GM18499 (cell line): ENCODE data around the gene PIGX.
"Not testable (repeated sequence)": the region's sequence is repeated elsewhere in the genome, so short reads cannot be mapped to it uniquely, and the experiment has no call there.

Experiments
- ATAC-seq: cut with Tn5 transposase; IDR thresholded peaks from one replicate; pipeline ENCODE4 v1.9.1; 2021; ENCODE audit warnings: moderate number of reproducible peaks; ENCODE audit not compliant: insufficient read depth, unreplicated experiment

PIGX gene

DNA sequence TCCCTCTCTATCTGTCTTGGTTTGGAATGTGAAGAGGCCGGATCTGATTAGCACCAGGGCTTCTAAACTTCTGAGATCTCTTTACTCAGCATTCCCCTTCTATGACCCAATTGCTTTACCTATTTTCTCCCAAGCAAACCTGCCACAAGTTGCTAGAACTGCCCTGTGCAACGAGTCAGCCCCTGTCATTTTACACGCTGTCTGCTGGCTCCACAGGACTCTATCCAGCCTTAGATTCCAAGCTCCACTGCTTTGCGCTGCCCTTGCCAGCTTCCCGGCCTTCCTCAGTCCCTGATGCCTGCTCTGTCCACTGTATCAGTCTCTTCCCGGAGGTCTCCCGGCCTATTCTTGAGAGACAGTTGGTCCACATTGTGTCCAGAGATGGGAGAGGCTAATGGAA is 12.4 kb upstream of the PIGX start:
- ATAC-seq = no peak

DNA sequence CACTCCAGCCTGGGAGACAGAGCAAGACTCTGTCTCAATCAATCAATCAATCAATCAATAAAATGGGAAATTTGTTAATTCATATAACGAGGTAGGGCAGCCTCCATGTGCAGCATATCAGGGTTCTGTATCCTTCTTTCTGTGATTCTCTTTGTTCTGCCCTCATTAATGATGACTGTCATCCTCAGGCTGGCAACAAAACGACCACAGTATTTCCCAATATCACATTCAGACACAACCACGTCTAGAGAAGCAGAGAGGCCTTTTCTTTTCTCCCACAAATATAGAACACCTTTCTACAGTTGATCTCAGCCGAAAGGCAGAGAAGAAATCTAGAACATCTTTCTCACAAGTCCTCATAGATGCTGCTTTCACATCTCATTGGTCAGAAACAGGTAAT is 11.4 kb upstream of the PIGX start:
- ATAC-seq = no peak

DNA sequence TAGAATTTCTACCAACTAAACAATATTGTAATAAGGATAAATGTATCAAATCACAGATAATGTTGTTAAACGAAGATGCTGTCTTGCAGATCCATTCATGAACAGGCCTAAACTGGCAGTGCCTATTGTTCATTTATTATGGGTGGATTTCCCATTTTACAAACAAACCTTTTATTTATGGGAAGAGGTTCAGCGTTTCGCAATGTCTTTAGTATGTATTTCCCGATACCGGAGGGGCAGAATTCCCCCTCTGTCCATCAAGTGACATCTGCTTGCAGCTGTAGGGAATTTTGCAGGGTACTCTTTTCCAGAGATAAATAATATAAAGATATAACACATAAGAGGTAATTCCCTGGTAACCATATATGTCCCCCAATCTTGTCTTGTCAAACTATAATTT is 5.8 kb upstream of the PIGX start:
- ATAC-seq = no peak

DNA sequence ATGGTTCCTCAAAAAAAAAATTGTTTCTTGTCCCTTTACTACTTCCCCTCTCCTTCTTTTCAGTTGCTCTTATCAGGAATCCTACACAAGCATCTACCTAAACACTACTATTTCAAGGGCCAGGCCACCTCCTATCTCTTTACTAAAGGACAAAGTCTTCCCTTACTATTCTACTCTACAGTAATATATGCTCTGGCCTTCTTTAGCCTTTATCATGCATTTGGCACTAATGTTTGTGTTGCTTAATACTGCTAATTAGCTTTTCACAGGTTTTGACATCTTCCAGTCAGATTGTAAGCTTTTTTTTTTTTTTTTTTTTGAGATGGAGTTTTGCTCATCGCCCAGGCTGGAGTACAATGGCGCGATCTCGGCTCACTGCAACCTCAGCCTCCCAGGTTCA is 5.4 kb upstream of the PIGX start:
- no peak for ATAC-seq

DNA sequence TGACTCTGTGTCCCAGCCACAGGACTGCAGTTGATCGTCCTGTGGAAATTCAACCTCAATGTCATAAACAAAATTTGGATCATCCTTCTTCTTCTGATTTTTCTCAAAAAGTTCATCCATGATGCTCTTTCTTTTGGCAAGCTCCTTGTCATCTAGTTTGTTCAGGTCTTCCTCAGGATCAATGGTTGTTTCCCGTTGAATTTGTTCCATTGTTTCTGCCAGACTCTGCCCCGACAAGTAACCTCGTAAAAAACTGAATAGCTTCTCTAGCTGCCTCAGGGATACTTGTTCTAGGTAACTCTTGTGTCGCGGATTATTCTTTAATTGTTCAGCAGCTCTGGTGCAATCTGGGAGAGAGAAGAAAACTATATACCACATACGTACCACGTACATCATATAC is 4.6 kb upstream of the PIGX start:
- no peak for ATAC-seq

DNA sequence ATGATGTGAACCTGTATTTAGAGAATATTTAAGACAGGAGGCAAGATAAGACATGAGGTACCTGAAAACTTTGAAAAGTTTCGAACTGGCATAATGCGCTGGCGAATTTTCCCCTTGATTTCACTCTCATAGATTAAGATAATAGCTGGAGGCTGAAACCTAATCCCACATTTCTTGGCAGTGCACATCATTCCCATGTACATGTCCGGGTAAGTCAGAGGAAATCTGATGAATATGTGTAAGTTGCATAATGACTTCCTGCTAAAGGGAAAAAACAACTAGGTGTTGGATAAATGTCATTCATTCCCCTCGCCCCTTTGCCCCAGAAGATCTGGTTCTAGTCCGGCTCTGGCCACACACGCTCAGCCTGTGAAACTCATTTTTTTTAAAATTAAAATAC is 3.7 kb upstream of the PIGX start:
- ATAC-seq = no peak

DNA sequence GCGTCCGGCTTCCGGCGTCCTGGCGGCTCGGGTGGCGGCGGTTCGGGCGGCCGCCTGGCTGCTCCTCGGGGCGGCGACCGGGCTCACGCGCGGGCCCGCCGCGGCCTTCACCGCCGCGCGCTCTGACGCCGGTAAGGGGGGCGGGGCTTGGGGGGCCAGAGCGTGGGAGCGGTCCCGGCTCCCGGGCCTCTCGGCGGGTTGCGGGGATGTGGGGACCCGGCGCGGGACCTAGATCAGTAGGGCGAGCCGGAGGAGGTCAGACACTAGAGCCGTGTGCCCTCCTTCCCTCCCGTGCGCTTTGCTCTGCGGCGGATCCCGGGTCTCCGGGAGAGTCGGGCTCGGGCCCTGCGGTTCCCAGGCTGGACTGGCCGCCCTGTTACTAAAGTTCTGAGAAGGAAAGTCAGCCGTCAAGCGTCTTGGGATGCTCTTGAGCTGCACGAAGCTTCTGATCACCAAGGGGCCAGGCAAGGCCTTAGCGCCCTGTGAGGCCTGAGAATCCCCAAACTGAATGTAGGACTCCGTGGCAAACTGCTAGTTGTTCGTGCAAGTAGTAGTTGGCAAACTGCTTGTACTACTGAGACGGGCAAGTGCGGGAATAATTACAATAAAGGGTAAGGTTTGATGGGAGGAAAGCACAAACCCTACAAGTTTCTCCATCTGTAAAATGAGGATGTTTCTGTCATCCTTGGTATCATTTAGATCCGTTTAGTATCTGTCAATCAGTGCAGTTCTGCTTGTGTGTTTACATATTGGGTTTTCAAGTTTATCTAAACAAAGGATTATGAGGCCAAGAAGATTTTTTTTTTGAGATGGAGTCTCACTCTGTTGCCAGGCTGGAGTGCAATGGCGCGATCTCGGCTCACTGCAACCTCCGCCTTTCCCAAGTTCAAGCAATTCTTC is 587 bp downstream of the PIGX start:
- peak; percentile 26 for ATAC-seq

DNA sequence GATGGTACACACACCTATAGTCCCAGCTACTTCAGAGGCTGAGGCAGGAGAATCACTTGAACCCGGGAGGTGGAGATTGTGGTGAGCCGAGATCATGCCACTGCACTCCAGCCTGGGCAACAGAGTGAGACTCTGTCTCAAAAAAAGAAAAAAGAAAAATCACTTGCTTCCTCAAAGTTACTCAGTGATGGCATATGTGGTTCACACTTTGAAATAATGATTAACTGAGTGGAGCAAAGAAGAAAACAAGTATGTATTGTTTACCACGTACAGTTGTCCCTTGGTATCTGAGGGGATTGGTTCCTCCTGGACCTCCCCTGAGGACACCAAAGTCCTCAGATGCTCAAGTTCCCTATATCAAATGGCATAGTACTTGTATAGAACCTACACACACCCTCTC is 5.0 kb downstream of the PIGX start:
- not testable (repeated sequence) for ATAC-seq

DNA sequence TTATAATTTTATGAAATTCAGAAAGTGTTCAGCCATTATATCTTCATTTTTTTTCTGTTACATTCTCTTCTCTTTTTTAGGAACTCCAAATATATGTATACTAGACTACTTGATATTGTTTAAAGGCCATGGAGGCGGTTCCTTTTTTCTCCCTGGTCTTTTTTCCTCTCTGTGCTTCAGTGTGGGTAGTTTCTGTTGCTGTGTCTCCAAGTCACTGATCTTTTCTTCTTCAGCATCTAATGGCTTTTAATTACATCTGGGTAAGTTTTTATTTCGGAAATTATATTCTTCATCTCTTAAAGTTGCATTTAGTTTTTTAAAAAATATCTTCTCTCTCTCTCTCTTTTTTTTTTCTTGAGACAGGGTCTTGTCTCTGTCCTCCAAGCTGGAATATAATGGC is 8.9 kb downstream of the PIGX start:
- no peak for ATAC-seq

DNA sequence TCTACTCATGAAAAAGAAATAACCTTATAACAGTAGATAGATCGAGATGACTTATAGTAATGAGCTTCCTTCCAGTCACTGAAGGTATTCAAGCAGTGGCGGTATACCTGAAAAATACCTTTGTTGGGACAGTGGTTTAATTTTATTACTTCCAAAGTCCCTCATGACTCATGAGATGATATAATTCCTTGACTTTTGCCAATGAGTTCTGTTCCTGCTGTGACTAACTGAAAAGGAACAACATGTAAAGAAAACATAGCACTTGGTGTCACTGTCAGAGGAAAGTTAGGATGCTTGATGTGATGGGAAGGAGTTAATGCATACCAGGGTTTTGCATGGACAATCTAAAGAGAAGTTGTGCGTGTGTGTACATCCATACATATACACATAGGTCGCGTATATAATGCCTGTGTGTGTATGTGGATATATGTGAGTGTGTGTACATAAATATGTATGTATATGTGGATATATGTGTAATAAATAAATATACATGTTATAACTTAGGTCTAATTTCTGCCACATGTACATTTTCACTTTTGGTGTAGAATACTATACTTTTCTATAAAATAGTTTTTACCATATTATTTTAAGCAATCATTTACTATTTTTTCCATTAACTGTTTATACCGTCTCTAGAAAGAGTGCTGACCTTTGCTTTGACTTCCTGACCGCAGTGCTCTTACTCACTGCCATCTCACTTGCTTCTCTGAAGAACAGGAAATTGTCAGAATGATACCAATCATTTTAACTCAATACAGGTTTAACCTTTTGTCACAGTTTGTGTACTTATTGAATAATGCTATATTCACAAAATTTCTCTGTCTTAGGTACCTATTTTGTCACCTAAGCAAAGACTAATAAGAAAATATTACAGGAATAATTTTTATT is 14.9 kb downstream of the PIGX start:
- ATAC-seq = no peak

DNA sequence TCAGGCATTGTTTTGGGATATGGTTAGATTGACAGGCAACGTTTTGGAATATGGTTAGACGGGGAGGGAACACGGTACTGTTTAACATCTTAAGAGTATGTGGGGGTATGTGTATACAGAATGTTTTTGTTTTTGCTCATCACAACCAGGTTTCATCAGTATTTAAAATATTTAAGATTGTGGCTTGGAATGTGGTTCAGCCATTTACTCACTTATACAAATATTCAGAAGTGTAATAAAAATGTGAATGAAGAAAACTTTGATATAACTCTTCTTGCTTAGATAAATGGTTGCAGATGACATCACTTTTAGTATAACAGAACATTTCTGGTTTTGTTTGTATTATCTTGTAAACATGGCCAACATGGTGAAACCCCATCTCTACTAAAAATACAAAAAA is 23.6 kb downstream of the PIGX start:
- ATAC-seq = no peak

DNA sequence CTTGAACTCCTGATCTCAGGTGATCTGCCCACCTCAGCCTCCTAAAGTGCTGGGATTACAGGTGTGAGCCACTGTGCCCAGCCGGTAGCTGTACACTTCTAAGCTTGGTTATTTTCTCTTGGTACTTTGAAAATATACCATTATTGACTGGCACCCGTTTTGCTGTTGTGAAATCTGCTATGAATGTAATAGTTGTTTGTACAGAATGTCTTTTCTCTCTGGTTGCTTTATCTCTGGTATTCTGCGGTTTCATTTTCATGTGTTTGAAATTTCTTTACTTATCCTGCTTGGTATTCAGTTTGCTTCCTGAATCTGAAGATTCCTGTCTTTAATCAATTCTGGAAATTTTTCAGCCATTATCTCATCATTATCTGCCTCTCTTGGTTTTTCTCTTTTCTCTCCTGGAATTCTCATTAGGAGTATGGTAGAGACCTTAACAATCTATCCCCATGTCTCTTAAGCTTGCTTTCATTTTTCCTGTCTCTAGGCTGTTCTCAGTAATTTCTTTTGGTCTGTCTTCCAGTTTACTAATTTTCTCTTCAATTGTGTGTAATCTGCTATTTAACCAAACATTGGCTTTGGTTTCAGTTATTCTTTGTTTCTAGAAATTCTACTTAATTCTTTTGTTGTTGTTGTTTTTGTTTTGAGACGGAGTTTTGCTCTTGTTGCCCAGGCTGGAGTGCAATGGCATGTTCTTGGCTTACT is 24.6 kb downstream of the PIGX start:
- ATAC-seq = no peak

DNA sequence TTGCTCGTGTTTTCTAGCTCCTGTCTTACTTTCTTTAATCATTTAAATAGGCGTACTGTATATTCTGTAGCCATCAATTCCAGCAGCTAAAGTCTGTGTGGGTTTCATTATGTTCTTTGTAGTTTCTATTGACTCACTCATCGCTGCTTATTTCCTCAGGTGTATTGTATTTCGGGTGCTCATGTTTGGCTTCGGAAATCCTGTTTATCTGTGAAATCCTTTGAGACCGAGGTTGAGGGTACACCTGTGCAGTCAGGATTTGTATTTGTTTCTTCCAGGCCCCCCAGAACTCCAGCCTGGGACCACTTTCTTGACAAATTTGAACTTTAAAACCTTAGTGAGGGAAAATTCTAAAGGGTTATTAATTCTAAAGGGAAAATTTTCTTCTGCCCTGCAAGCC is 25.5 kb downstream of the PIGX start:
- no peak for ATAC-seq

DNA sequence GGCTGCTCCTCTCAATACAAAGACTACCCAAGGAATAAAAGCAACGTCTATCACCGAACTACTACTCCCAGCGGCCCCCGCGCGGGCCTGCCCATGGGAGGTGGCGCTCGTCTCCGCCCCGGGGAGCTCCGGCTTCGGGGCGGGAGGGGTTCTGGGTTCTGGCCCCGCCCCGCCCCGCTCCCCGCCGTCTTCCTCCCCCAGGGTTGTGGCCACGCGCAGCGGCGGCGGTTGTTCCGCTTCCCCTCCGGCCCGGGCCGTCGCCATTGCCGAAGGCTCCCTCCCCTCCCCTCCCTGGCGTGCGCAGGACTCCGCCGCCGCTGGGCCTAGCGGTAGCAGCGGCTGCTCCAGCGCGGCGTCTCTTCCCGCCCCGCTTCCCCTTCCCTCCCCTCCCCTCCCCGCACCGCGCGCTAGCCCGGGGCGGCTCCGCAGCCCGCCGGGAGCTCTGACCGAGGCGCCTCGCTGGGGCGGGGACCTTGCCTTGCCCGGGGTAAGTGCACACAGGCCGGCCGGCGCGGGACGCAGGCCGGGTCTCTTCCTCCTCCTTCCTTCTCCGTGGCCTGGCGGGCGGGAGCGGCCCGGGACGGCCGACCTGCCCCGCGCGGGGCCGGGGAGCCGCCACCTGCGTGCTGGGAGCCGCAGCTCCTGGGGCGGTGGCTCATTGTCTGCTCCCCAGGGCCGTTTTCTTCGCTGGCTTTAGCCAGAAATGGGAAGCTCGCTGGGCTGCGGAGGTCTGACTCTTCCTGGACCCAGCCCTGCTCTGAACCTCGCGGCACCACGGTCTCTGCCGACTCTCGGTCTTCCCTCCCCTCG is 27.7 kb downstream of the PIGX start, which contains the start of gene PAK2:
Gene PAK2, plus strand, starts transcription at position 187 of the 810 bp plus-strand sequence. CDS start 42,790 bp downstream, outside the sequence.
- ATAC-seq = no peak

DNA sequence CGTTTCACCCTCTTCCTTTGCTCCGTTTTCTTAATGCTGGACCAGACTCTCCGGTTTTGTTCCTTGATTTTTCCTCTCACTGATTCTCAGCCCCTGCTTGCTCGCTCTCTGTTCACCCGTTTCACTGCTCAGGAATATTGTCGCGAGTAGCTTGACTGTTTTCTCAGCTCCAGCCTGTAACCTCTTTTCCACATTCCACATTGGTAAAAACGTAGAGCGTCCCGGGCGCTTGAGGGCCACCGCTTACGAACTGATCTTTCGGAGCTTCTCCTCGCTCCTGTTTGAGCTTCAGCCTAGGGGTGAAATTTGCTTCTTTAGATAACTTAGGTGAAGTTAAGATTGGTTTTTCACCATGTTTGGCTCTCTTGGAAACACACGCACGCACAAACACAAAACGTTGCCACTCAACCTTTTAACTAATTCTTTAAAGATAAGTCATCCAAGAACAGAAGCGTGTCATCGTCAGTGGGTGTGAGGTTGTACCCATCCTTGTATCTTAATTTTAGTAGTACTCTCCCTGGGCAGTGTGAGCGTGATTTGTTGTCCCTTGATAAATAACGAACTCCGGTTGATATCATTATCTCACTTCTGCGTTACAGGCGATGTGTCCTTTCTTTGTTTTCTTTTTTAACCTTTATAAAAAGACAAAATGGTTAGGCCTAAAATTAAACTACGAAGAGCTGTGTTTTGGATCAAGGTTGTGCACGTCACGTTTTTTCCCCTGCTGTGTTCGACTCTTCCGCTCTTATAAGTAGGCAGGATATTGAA is 28.5 kb downstream of the PIGX start:
- no peak for ATAC-seq

DNA sequence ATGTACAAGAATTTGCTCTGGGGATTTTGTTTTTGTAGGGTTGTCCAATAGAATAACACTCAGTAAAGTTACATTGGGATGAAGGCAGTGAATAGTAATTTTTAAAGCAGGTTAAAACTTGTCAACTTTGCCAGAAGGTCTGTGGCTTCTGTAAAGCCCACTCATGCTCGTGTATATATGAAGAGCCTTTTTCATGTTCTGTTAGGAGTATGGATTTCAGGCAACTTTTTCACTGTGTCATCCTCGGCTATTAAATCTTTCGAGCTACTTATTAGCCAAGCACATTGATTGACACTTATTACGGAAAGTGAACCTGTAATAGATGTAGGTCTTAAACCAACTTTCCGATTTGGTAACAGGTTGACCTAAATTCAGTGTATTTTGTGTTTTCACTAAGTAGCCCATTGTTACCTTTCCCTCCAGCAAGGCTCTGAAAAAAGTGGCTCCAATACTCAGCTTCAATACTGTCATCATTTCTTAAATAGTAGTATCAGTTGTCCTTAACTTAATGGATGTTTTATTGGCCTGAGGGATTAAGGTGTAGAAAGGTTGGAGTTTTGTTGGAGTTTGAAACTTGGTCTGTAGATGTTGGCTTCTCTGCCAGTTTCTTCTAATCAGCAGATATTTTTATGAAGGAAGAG is 29.2 kb downstream of the PIGX start:
- ATAC-seq = no peak

DNA sequence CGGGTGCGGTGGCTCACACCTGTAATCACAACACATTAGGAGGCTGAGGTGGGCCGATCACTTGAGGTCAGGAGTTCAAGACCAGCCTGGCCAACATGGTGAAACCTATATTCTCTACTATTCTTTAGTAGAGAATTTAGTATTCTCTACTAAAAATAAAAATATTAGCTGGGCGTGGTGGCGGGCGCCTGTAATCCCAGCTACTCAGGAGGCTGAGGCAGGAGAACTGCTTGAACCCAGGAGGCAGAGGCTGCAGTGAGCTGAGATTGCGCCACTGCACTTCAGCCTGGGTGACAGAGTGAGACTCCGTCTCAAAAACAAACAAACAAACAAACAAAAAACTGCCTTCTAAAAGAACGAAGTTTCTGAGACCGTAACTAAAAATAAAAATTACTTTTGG is 31.4 kb downstream of the PIGX start:
- not testable (repeated sequence) for ATAC-seq

DNA sequence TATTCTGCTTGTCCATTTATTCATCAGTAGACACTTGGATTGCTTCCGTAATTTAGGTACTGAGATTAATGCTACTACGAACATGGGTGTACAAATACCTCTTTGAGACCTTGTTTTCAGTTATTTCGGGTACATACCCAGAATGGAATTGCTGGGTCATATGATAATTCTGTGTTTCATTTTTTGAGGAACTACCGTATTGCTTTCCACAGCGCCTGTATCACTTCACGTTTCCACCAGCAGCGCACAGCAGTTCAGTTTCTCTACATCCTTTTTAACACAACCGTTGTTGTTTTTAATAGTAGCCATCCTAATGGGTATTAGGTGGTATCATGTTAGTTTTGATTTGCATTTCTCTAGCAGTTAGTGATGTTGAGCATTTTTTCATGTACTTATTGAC is 36.9 kb downstream of the PIGX start:
- no peak for ATAC-seq

DNA sequence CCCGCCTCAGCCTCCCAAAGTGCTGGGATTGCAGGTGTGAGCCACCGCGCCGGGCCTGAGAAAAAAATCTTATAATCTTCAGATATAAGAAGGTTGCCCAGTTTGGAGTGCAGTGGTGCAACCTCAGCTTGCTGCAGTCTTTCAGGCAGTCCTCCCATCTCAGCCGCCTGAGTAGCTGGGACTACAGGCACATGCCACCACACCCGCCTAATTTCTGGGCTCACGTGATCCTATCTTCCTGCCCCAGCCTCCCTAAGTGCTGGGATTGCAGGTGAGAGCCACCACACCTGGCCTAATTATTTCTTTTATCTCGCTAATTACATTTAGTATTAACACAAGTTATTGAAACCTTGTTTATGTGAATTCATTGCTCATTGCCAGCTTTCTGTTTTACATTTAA is 41.0 kb downstream of the PIGX start:
- ATAC-seq = no peak
